Thyroid gland (tissue), 4 donors: ENCODE results near the gene SLC11A2. TPM values are rescaled to one million over a fixed set of nuclear protein-coding genes. Genes with fewer than 3 reads are reported as not detected.

Experiments used
- DNase-seq, 2 donors: peaks; one replicate each; pipeline ENCODE4 v3.0.0-alpha.2; 2019
- H3K27ac ChIP-seq, 3 donors: fragments of 200-600 bp; sonication (generic); 1 replicate in 2 of 3; 2 replicates in 1 of 3; pipeline ENCODE4 v1.5.1; 2016 to 2019; ENCODE audit warnings: mild to moderate bottlenecking in 1 of 3, moderate library complexity in 1 of 3
- H3K27me3 ChIP-seq: fragments of 200-600 bp; sonication (generic); one replicate; pipeline ENCODE4 v1.5.1; 2019
- H3K36me3 ChIP-seq, 2 donors: fragments of 200-600 bp; sonication (generic); one replicate each; pipeline ENCODE4 v1.5.1; 2016 to 2019
- H3K4me1 ChIP-seq, 2 donors: fragments of 200-600 bp; sonication (generic); one replicate each; pipeline ENCODE4 v1.5.1; 2017 to 2019
- H3K4me3 ChIP-seq, 3 donors: fragments of 200-600 bp; sonication (generic); replicated peaks in 1 of 3; 1 replicate in 2 of 3; 2 replicates in 1 of 3; pipeline ENCODE4 v1.5.1; 2016; ENCODE audit warnings: mild to moderate bottlenecking in 1 of 3
- H3K9me3 ChIP-seq: fragments of 200-600 bp; sonication (generic); one replicate; pipeline ENCODE4 v1.5.1; 2017
- CTCF ChIP-seq, 6 experiments: fragments of 200-600 bp in 3 of 6; fragments of 450-650 bp in 3 of 6; sonication (generic) in 3 of 6; IDR thresholded peaks; one replicate each; pipeline ENCODE4 v1.5.1; 2016 to 2019; ENCODE audit warnings: antibody characterized with exemption in 6 of 6, mild to moderate bottlenecking in 2 of 6, inconsistent platforms in 1 of 6, moderate library complexity in 1 of 6
- POLR2A ChIP-seq, 2 donors: fragments of 450-650 bp; IDR thresholded peaks; one replicate each; pipeline ENCODE4 v1.6.1; 2017; ENCODE audit warnings: antibody characterized with exemption in 2 of 2, mild to moderate bottlenecking in 2 of 2, moderate library complexity in 1 of 2
- WGBS, 2 donors: methylation state at CpG; one replicate each; pipeline ENCODE4 v1.1.5; 2017; 5-methylcytosine and 5-hydroxymethylcytosine counted together
- intact Hi-C: fragments of 100-400 bp; cut with DNase I; formaldehyde crosslinking; loops from one replicate; pipeline ENCODE4 v1.15.1; 2023
- total RNA-seq, 4 donors: library from RNA; depleted of rRNA; stranded (reverse); fragments of >200 nt; gene quantifications; one replicate each; pipeline ENCODE4 v1.2.3, GENCODE V29; 2016

Gene SLC11A2
- total RNA-seq, 4 donors from 2014 or later, result 100 to 163 (median 140) TPM

GRCh38 chr12:50936821-50937530 lies 89.2 kb downstream of the SLC11A2 start:
- WGBS, 2 donors, result 92 to 97% methylated on average over 9 of the region's 9 CpGs
- H3K9me3 ChIP-seq, result no peaks in the 10 kb centered on the region
- TF ChIP-seq POLR2A (IDR thresholded peaks at IDR 0.05) (no peak), CTCF (IDR thresholded peaks at IDR 0.05) (no peak)
- H3K36me3 ChIP-seq, result peaks cover 0 to 2% of the 10 kb centered on the region in 2 donors
- peak overlapping the region; percentile 95 to 98 (median 96) for H3K27ac ChIP-seq
- H3K4me3 ChIP-seq, result no peak overlapping the region
- no peaks in the 10 kb centered on the region for H3K27me3 ChIP-seq
- DNase-seq, result no peak
- H3K4me1 ChIP-seq, result peaks cover 63 to 72% of the 10 kb centered on the region in 2 donors
- intact Hi-C loops, result no loop called here

GRCh38 chr12:50934981-50935807 lies 91.0 kb downstream of the SLC11A2 start:
- no peaks in the 10 kb centered on the region for H3K27me3 ChIP-seq
- no peak overlapping the region for H3K4me3 ChIP-seq
- peak overlapping the region; percentile 95 to 98 (median 96) for H3K27ac ChIP-seq
- 35 to 41% methylated on average over 6 of the region's 6 CpGs for WGBS, 2 donors
- intact Hi-C loops, result no loop called here
- DNase-seq, result no peak
- TF ChIP-seq POLR2A (IDR thresholded peaks at IDR 0.05) (peak in 1 of 2 donors; percentile 31), CTCF (IDR thresholded peaks at IDR 0.05) (no peak)
- H3K36me3 ChIP-seq, result peaks cover 8 to 10% of the 10 kb centered on the region in 2 donors
- H3K9me3 ChIP-seq, result no peaks in the 10 kb centered on the region
- peaks cover 77 to 84% of the 10 kb centered on the region in 2 donors for H3K4me1 ChIP-seq

- H3K36me3 ChIP-seq, result peaks cover 9 to 17% of the 10 kb centered on the region in 2 donors
- peak overlapping the region; percentile 95 to 98 (median 96) for H3K27ac ChIP-seq
- H3K27me3 ChIP-seq, result no peaks in the 10 kb centered on the region
- WGBS, 2 donors, result 61 to 62% methylated on average over 3 of the region's 3 CpGs
- no peaks in the 10 kb centered on the region for H3K9me3 ChIP-seq
- peaks cover 78 to 84% of the 10 kb centered on the region in 2 donors for H3K4me1 ChIP-seq
- DNase-seq, result no peak
- no peak for TF ChIP-seq CTCF (IDR thresholded peaks at IDR 0.05)
- TF ChIP-seq POLR2A (IDR thresholded peaks at IDR 0.05), result no peak
- no peak overlapping the region for H3K4me3 ChIP-seq
- intact Hi-C loops, result no loop called here
Observed at GRCh38 chr12:50934371-50934851, 91.8 kb downstream of the SLC11A2 start.

- intact Hi-C loops, result no loop called here
- H3K4me1 ChIP-seq, result peaks cover 78 to 79% of the 10 kb centered on the region in 2 donors
- WGBS, 2 donors, result 100% methylated on average over 2 of the region's 2 CpGs; no CpG with 5 or more reads in 1 of the 2 donors
- no peaks in the 10 kb centered on the region for H3K9me3 ChIP-seq
- TF ChIP-seq POLR2A (IDR thresholded peaks at IDR 0.05), result no peak
- no peak for TF ChIP-seq CTCF (IDR thresholded peaks at IDR 0.05)
- peaks cover 9 to 17% of the 10 kb centered on the region in 2 donors for H3K36me3 ChIP-seq
- no peak for DNase-seq
- H3K4me3 ChIP-seq, result no peak overlapping the region
- H3K27ac ChIP-seq, result peak overlapping the region; percentile 95 to 98 (median 96)
- H3K27me3 ChIP-seq, result no peaks in the 10 kb centered on the region
Observed at GRCh38 chr12:50933459-50934124, 92.6 kb downstream of the SLC11A2 start.
